ENCODE data around the gene CDADC1. TPM values are rescaled to one million over a fixed set of nuclear protein-coding genes. Genes with fewer than 3 reads are reported as not detected.

CDADC1 gene
- total and polyA plus RNA-seq, 2 of the 13 experiments (the other 11 are each of a cell fraction or from before 2014, with no cell fraction given) = 2.4 to 9.0 TPM

GRCh38 chr13:49279885-49280284, 32.2 kb downstream of the CDADC1 start:
- Histone ChIP-seq H3K27me3 (ENCODE audit: control insufficient read depth in 1 of 2, insufficient read depth in 2 of 2, low read length in 2 of 2) (no peaks in the 10 kb centered on the region), H3K36me3 (replicated peaks in 1 of 2; ENCODE audit: control insufficient read depth in 1 of 2, insufficient read depth in 2 of 2, low read length in 2 of 2) (no peaks in the 10 kb centered on the region), H3K4me2 (ENCODE audit: low read depth, low read length) (no peak overlapping the region), H2AFZ (ENCODE audit: low read length) (no peak overlapping the region), H3K4me1 (ENCODE audit: insufficient read depth, low read length) (no peaks in the 10 kb centered on the region), H3K4me3 (replicated peaks in 1 of 3; ENCODE audit: insufficient read depth in 1 of 3, low read depth in 2 of 3, low read length in 3 of 3) (no peak overlapping the region), H4K20me1 (ENCODE audit: insufficient read depth, low read length) (no peaks in the 10 kb centered on the region), H3K9ac (ENCODE audit: insufficient read depth, low read depth, low read length) (no peak overlapping the region), H3K27ac (ENCODE audit: extremely low read length, insufficient read depth, low read length) (no peak overlapping the region), H3K9me3 (ENCODE audit: low read length) (no peaks in the 10 kb centered on the region), H3K79me2 (ENCODE audit: insufficient read depth, low read length) (no peaks in the 10 kb centered on the region)
- in situ Hi-C loops (cut with HindIII; ENCODE audit: extremely low pct_ligation_motif_present, low pct_unique_long_range_greater_than_20kb) = no loop called here
- CTCF ChIA-PET (ENCODE audit: low intra/inter-chr PET ratio, low total read pairs) = no interaction called here
- POLR2A ChIA-PET = no interaction called here
- intact Hi-C loops (cut with micrococcal nuclease; ENCODE audit: unreplicated experiment) = loop anchor here (2.0 kb wide), 1 partner anchor 181 kb away; no protein-coding TSS in a partner anchor
- TF ChIP-seq MBNL3 (CRISPR knock-in tag; conservative IDR thresholded peaks at IDR 0.05) = no peak
- BruUV-seq (replicated peaks) = no TSS peak
- FAIRE-seq = no peak
- no peak for DNase-seq (ENCODE audit: low spot score)
- no peak for ATAC-seq

- no peaks in the 10 kb centered on the region for H3K36me3 ChIP-seq (replicated peaks in 1 of 2; ENCODE audit: control insufficient read depth in 1 of 2, insufficient read depth in 2 of 2, low read length in 2 of 2)
- H4K20me1 ChIP-seq (ENCODE audit: insufficient read depth, low read length) = no peaks in the 10 kb centered on the region
- POLR2A ChIA-PET = no interaction called here
- TF ChIP-seq ZNF780A (CRISPR knock-in tag; IDR thresholded peaks at IDR 0.05) (no peak), ZNF367 (CRISPR knock-in tag; IDR thresholded peaks at IDR 0.05; ENCODE audit: borderline replicate concordance) (no peak), ZNF317 (CRISPR knock-in tag; IDR thresholded peaks at IDR 0.05) (no peak), PAWR (CRISPR knock-in tag; IDR thresholded peaks at IDR 0.05; ENCODE audit: borderline replicate concordance) (no peak), HDAC1 (CRISPR knock-in tag; IDR thresholded peaks at IDR 0.05) (no peak), ZNF614 (CRISPR knock-in tag; IDR thresholded peaks at IDR 0.05; ENCODE audit: borderline replicate concordance) (no peak), ZNF333 (CRISPR knock-in tag; IDR thresholded peaks at IDR 0.05; ENCODE audit: borderline replicate concordance) (no peak), ZNF501 (CRISPR knock-in tag; IDR thresholded peaks at IDR 0.05) (no peak), FOXC1 (CRISPR knock-in tag; IDR thresholded peaks at IDR 0.05; ENCODE audit: borderline replicate concordance) (no peak), ZNF773 (CRISPR knock-in tag; IDR thresholded peaks at IDR 0.05; ENCODE audit: borderline replicate concordance) (no peak), ZNF468 (CRISPR knock-in tag; IDR thresholded peaks at IDR 0.05) (no peak), HMGA1 (CRISPR knock-in tag; conservative IDR thresholded peaks at IDR 0.05) (no peak), ZFP41 (CRISPR knock-in tag; IDR thresholded peaks at IDR 0.05; ENCODE audit: borderline replicate concordance) (no peak)
- TF ChIP-seq, protein P1, sequence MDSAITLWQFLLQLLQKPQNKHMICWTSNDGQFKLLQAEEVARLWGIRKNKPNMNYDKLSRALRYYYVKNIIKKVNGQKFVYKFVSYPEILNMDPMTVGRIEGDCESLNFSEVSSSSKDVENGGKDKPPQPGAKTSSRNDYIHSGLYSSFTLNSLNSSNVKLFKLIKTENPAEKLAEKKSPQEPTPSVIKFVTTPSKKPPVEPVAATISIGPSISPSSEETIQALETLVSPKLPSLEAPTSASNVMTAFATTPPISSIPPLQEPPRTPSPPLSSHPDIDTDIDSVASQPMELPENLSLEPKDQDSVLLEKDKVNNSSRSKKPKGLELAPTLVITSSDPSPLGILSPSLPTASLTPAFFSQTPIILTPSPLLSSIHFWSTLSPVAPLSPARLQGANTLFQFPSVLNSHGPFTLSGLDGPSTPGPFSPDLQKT (CRISPR knock-in tag; IDR thresholded peaks at IDR 0.05; ENCODE audit: borderline replicate concordance) = no peak
- TF ChIP-seq, protein P2, sequence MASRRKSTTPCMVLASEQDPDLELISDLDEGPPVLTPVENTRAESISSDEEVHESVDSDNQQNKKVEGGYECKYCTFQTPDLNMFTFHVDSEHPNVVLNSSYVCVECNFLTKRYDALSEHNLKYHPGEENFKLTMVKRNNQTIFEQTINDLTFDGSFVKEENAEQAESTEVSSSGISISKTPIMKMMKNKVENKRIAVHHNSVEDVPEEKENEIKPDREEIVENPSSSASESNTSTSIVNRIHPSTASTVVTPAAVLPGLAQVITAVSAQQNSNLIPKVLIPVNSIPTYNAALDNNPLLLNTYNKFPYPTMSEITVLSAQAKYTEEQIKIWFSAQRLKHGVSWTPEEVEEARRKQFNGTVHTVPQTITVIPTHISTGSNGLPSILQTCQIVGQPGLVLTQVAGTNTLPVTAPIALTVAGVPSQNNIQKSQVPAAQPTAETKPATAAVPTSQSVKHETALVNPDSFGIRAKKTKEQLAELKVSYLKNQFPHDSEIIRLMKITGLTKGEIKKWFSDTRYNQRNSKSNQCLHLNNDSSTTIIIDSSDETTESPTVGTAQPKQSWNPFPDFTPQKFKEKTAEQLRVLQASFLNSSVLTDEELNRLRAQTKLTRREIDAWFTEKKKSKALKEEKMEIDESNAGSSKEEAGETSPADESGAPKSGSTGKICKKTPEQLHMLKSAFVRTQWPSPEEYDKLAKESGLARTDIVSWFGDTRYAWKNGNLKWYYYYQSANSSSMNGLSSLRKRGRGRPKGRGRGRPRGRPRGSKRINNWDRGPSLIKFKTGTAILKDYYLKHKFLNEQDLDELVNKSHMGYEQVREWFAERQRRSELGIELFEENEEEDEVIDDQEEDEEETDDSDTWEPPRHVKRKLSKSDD (CRISPR knock-in tag; IDR thresholded peaks at IDR 0.05; ENCODE audit: low read depth) = no peak
- no peak for ATAC-seq
- no peaks in the 10 kb centered on the region for H3K79me2 ChIP-seq (ENCODE audit: insufficient read depth, low read length)
- CTCF ChIA-PET (ENCODE audit: low intra/inter-chr PET ratio, low total read pairs) = no interaction called here
- no peaks in the 10 kb centered on the region for H3K4me1 ChIP-seq (ENCODE audit: insufficient read depth, low read length)
- H3K9me3 ChIP-seq (ENCODE audit: low read length) = no peaks in the 10 kb centered on the region
- no peak for FAIRE-seq
- H3K9ac ChIP-seq (ENCODE audit: insufficient read depth, low read depth, low read length) = no peak overlapping the region
- BruUV-seq (replicated peaks) = no TSS peak
- intact Hi-C loops (cut with micrococcal nuclease; ENCODE audit: unreplicated experiment) = no loop called here
- WGBS (ENCODE audit: low lambda C conversion rate) = 88% methylated on average over 1 of the region's 1 CpG
- in situ Hi-C loops (cut with HindIII; ENCODE audit: extremely low pct_ligation_motif_present, low pct_unique_long_range_greater_than_20kb) = no loop called here
- no peak overlapping the region for H2AFZ ChIP-seq (ENCODE audit: low read length)
- no peak for DNase-seq (ENCODE audit: low spot score)
- H3K27ac ChIP-seq (ENCODE audit: extremely low read length, insufficient read depth, low read length) = no peak overlapping the region
- no peak overlapping the region for H3K4me3 ChIP-seq (replicated peaks in 1 of 3; ENCODE audit: insufficient read depth in 1 of 3, low read depth in 2 of 3, low read length in 3 of 3)
- no peak overlapping the region for H3K4me2 ChIP-seq (ENCODE audit: low read depth, low read length)
- H3K27me3 ChIP-seq (ENCODE audit: control insufficient read depth in 1 of 2, insufficient read depth in 2 of 2, low read length in 2 of 2) = no peaks in the 10 kb centered on the region
Measured at GRCh38 chr13:49287995-49288394, 40.3 kb downstream of the CDADC1 start.

Measured in HepG2 (cell line).